Nephron (organoid): ENCODE data around the gene NTRK1.

Source experiments
- H3K27ac Mint-ChIP-seq, 3 experiments: 2 replicates each; pipeline ENCODE4 v1.8.0; 2020; ENCODE audit warnings: mixed read lengths in 3 of 3, mild to moderate bottlenecking in 2 of 3, moderate library complexity in 1 of 3
- H3K27me3 Mint-ChIP-seq: 2 replicates; pipeline ENCODE4 v1.8.0; 2021; ENCODE audit warnings: low read depth, mild to moderate bottlenecking, moderate library complexity, mixed read lengths
- H3K36me3 Mint-ChIP-seq: 2 replicates; pipeline ENCODE4 v1.8.0; 2020; ENCODE audit warnings: low read depth, mixed read lengths
- H3K4me1 Mint-ChIP-seq: 2 replicates; pipeline ENCODE4 v1.8.0; 2020; ENCODE audit warnings: mixed read lengths
- H3K4me3 Mint-ChIP-seq, 3 experiments: 2 replicates each; pipeline ENCODE4 v1.8.0; 2020; ENCODE audit warnings: mild to moderate bottlenecking in 3 of 3, mixed read lengths in 3 of 3, moderate library complexity in 2 of 3
- H3K9me3 Mint-ChIP-seq: 2 replicates; pipeline ENCODE4 v1.8.0; 2020; ENCODE audit warnings: mixed read lengths
- TF ChIP-seq, protein P1 (sequence below), 3 experiments: fragments of 200-600 bp; sonication (generic); IDR thresholded peaks; one replicate each; pipeline ENCODE4 v1.5.0; 2021; ENCODE audit warnings: antibody characterized with exemption in 3 of 3; ENCODE audit not compliant: unreplicated experiment in 3 of 3

NTRK1 gene

DNA sequence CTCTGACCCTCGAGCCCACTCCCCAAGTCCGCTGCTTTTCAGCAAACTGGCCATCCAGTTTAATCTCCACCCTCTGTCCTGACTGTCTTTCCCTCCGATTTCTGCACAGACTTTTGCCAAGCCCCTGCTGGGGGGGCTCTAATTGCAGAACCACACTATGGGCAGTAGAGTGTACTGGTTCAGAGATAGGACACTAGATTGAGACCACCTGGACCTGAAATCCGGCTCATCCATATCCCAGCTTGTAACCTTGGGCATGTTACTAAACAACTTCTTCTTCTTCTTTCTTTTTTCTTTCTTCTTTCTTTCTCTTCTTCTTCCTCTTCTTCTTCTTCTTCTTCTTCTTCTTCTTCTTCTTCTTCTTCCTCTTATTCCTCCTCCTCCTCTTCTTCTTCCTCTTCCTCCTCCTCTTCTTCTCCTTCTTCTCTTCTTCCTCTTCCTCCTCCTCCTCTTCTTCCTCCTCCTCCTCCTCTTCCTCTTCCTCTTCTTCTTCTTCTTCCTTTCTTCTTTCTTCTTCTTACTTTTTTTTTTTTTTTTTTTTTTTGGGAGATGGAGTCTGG is 67.5 kb downstream of the NTRK1 start:
- Mint-ChIP-seq H3K27me3 (peaks cover 84% of the 10 kb centered on the region), H3K27ac (no peak overlapping the region), H3K36me3 (no peaks in the 10 kb centered on the region), H3K4me3 (peak overlapping the region; percentile 64 to 74 (median 69)), H3K4me1 (peaks cover 35% of the 10 kb centered on the region), H3K9me3 (no peaks in the 10 kb centered on the region)
- TF ChIP-seq, protein P1, sequence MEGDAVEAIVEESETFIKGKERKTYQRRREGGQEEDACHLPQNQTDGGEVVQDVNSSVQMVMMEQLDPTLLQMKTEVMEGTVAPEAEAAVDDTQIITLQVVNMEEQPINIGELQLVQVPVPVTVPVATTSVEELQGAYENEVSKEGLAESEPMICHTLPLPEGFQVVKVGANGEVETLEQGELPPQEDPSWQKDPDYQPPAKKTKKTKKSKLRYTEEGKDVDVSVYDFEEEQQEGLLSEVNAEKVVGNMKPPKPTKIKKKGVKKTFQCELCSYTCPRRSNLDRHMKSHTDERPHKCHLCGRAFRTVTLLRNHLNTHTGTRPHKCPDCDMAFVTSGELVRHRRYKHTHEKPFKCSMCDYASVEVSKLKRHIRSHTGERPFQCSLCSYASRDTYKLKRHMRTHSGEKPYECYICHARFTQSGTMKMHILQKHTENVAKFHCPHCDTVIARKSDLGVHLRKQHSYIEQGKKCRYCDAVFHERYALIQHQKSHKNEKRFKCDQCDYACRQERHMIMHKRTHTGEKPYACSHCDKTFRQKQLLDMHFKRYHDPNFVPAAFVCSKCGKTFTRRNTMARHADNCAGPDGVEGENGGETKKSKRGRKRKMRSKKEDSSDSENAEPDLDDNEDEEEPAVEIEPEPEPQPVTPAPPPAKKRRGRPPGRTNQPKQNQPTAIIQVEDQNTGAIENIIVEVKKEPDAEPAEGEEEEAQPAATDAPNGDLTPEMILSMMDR (IDR thresholded peaks at IDR 0.05; ENCODE audit: unreplicated experiment in 3 of 3) = no peak

DNA sequence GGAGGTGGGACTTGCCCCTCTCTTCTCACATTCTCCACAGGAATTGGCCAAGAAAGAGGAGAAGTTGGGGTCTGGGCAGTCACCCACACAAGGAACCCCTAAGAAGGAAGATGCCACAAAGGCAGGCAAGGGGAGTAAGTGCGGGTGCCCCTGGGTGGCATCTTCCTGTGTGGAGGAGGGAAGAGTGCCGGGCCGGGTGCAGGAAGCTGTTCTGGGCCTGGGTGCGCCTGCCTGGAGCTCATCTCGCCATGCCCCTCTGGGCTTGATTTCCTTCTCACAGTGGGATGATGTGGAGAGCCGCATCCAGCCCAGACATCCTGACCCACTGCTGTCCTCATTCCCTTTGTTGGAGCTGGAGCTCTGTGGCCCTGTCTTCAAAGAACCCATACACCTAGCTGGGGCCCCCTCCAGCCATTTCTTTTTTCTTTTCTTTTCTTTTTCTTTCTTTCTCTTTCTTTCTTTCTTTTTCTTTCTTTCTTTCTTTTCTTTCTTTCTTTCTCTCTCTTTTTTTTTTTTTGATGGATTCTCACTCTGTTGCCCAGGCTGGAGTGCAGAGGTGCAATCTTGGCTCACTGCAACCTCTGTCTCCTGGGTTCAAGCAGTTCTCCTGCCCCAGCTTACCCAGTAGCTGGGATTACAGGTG is 69.1 kb downstream of the NTRK1 start:
- peaks cover 3% of the 10 kb centered on the region for H3K36me3 Mint-ChIP-seq
- TF ChIP-seq, protein P1 (IDR thresholded peaks at IDR 0.05; ENCODE audit: unreplicated experiment in 3 of 3) = no peak
- H3K9me3 Mint-ChIP-seq = no peaks in the 10 kb centered on the region

DNA sequence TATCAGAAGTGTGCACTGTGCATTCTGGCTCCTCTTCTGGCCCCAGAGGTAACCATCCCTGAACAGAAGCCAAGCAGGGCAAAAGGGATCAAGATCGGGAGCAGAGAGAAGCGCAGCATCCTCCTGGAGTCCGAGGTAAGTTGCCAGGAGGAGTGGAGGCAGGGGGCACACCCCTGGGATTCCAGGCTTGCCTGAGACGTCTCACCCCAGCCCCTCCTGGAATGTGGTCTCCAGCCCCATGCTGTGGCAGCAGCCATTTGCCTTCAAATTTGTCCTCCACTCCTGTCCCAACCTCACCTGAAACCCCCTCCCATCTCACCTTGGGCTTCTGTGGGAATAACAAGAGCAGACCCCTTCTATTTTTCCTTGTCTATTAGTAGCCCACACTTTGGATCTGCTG is 69.8 kb downstream of the NTRK1 start:
- Mint-ChIP-seq H3K27me3 (peaks cover 60% of the 10 kb centered on the region), H3K27ac (no peak overlapping the region), H3K36me3 (peaks cover 8% of the 10 kb centered on the region), H3K4me3 (no peak overlapping the region), H3K9me3 (no peaks in the 10 kb centered on the region), H3K4me1 (peaks cover 38% of the 10 kb centered on the region)
- TF ChIP-seq, protein P1 (IDR thresholded peaks at IDR 0.05; ENCODE audit: unreplicated experiment in 3 of 3) = no peak

More for the DNA sequence above, 69.1 kb downstream of the NTRK1 start:
- Mint-ChIP-seq H3K27ac (no peak overlapping the region), H3K4me3 (no peak overlapping the region), H3K4me1 (peaks cover 38% of the 10 kb centered on the region), H3K27me3 (peaks cover 68% of the 10 kb centered on the region)
